AG04449 (cell line): Measurements from ENCODE around the gene ADAMTSL1.

Source experiments
- CTCF ChIA-PET: fragments of 350-600 bp; formaldehyde crosslinking; extraction: SDS; loops from one replicate; lab custom pipeline; 2021; ENCODE audit warnings: antibody characterized with exemption; lab: Yijun Ruan, JAX
- POLR2A ChIA-PET: fragments of 400-600, 350-600 bp; formaldehyde crosslinking; extraction: SDS; loops from one replicate; lab custom pipeline; 2020; ENCODE audit warnings: antibody characterized with exemption, inconsistent platforms; lab: Yijun Ruan, JAX
- DNase-seq: peaks from one replicate; pipeline ENCODE4 v3.0.0-alpha.2; 2010; ENCODE audit warnings: low read depth, low spot score
- H3K4me3 ChIP-seq: 2 replicates; pipeline ENCODE4 v1.5.1; 2011; ENCODE audit warnings: low read depth, mild to moderate bottlenecking, control low read depth, low read length
- TF ChIP-seq, protein P1 (sequence below): IDR thresholded peaks from one replicate; pipeline ENCODE4 v1.5.1; 2011; ENCODE audit warnings: mild to moderate bottlenecking, moderate library complexity, low read length, control low read depth, inconsistent platforms; ENCODE audit not compliant: insufficient read depth; ENCODE audit errors: missing control alignments

ADAMTSL1 gene

DNA sequence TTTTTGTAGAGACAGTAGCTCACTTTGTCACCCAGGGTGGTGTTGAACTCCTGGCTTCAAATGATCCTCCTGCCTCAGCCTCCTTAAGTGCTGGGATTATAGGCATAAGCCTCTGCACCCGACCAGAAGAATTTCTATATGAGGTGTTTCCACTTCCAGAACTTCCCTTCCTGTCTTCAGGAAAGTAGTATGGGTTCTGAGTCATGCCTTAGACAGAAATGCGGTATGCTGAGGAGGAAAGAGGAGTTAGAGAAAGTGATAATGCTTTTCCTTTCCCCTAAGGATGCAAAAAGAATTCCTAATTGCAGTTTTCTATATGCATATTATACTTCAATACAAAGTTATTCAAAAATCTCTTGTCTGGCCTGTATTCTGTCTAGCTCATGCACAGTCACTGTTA lies 16.4 kb upstream of the ADAMTSL1 start:
- no peak overlapping the region for H3K4me3 ChIP-seq
- POLR2A ChIA-PET, result no interaction called here
- CTCF ChIA-PET, result interaction anchor here (2.8 to 13.1 kb wide), 2 partner anchors 14 to 202 kb away, joined by 15 to 197 read pairs; no protein-coding TSS in a partner anchor
- TF ChIP-seq, protein P1, sequence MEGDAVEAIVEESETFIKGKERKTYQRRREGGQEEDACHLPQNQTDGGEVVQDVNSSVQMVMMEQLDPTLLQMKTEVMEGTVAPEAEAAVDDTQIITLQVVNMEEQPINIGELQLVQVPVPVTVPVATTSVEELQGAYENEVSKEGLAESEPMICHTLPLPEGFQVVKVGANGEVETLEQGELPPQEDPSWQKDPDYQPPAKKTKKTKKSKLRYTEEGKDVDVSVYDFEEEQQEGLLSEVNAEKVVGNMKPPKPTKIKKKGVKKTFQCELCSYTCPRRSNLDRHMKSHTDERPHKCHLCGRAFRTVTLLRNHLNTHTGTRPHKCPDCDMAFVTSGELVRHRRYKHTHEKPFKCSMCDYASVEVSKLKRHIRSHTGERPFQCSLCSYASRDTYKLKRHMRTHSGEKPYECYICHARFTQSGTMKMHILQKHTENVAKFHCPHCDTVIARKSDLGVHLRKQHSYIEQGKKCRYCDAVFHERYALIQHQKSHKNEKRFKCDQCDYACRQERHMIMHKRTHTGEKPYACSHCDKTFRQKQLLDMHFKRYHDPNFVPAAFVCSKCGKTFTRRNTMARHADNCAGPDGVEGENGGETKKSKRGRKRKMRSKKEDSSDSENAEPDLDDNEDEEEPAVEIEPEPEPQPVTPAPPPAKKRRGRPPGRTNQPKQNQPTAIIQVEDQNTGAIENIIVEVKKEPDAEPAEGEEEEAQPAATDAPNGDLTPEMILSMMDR, result no peak
- DNase-seq, result no peak

DNA sequence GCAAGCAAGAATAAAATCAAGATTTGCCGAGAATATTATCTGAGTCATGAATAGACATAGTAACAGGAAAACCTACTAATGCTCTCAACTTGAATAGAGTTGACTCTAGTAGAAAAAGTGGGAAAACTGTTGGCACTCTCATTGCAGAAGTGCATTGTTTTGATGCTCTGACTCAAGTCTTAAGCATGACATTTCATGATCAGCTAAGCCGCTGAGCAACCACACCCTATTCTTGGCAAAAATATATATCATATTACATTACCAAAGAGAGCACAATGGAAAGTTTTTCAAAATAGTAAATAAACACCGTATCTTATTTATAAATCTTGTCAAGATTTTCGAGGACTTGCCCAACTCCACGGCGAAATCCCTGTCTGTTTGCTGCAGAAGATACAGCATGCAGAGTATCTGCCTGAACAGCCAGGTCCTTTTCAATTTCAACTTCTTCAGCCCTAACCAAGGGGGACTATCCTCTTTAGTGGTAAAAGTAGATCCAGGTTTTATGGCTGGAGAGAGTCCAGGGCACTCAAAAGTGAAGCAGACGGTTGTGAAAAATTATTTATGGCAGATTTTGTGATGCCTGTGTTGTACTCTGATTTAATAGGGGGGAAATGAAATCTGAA lies 13.9 kb upstream of the ADAMTSL1 start:
- POLR2A ChIA-PET, result no interaction called here
- no peak for DNase-seq

DNA sequence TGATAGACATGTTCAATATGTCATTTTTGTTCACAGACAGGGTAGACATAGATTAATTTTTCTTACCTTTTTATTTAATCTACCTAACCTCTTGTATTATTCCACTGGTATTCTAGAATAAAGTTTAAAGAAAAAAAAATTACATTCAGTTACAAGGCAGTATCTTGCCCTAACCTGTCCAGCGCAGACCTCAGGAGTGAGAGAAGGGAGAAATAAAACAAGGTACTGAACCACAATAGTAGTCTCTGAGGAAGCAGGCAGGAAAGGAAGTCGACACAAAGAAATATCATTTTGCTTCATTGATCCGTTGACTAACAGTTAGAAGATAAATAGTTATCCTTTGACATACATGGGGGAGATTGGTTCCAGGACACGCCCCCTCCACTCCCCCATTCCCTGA lies 12.5 kb upstream of the ADAMTSL1 start:
- POLR2A ChIA-PET, result no interaction called here
- TF ChIP-seq, protein P1, result no peak
- CTCF ChIA-PET, result interaction anchor here (13.1 kb wide), 1 partner anchor 18 kb away, joined by 197 read pairs; no protein-coding TSS in a partner anchor
- no peak for DNase-seq
- no peak overlapping the region for H3K4me3 ChIP-seq

More for the DNA sequence above, 13.9 kb upstream of the ADAMTSL1 start:
- CTCF ChIA-PET, result interaction anchor here (1.2 to 13.1 kb wide), 4 partner anchors 8 to 204 kb away, joined by 3 to 197 read pairs (median 10); no protein-coding TSS in a partner anchor
- H3K4me3 ChIP-seq, result no peak overlapping the region
- TF ChIP-seq, protein P1, result no peak

DNA sequence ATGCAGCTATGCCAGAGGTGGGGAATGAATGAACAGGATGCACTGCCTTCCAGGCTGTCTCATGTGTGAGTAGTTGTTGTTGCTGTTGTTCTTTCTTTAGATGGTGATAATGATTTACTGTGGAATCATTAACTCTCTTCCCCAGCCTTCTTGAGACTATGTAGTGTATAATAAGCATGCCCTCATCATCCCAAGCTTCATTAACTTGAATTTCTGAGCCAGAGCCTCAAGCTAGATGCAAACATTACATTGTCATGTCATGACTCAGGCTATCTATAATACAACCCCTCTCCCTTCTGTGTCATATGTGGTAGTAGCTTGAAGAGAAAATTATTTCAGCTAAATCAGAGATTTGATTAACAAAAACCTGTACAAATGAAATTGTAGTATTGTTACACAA lies 10.0 kb upstream of the ADAMTSL1 start:
- H3K4me3 ChIP-seq, result no peak overlapping the region
- TF ChIP-seq, protein P1, result no peak
- CTCF ChIA-PET, result interaction anchor here (1.4 to 2.0 kb wide), 4 partner anchors 11 to 210 kb away, joined by 3 to 15 read pairs (median 3); no protein-coding TSS in a partner anchor
- POLR2A ChIA-PET, result no interaction called here
- DNase-seq, result no peak

DNA sequence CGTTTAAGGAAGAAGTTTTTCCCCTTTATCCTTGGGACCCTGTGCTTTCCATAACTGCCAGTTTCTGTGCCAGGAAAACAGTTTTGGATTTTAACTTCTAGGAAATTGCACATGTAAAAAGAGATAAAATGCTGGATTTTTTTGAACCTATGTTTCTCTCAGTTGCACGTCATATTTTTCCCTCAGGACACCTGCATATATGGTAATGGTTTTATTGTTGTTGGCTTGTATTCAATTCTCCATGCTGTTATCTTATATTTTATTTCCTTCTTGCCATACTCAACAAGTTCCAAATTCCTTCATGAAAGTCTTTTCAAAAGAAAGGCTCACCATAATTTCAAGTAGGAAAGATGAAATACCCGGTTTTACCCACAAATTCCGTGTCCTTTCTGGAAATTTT lies 7.9 kb upstream of the ADAMTSL1 start:
- ChIA-PET CTCF (no interaction called here), POLR2A (no interaction called here)
- TF ChIP-seq, protein P1, result no peak
- no peak overlapping the region for H3K4me3 ChIP-seq
- DNase-seq, result no peak

DNA sequence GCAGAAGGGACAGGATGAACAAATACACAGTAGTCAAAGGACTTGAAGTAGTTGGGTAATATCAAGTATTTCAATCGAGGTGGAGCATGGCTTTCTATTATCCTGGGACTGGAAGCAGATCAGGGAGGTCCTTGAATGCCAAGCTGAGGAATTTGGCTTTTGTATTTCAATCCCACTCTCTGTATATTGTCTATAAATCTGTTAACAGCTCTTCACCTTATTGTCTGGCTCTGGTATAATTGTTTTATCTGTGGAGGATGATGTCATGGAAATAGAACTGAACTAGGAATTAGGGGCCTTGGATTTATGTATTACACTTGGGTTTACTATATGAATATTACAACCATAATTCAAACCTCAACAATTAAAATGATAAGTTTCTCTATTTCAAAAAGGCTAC lies 6.3 kb upstream of the ADAMTSL1 start:
- H3K4me3 ChIP-seq, result no peak overlapping the region
- no peak for DNase-seq
- POLR2A ChIA-PET, result no interaction called here
- CTCF ChIA-PET, result interaction anchor here (0.8 to 1.1 kb wide), 2 partner anchors 24 to 26 kb away, joined by 3 read pairs; no protein-coding TSS in a partner anchor
- TF ChIP-seq, protein P1, result no peak
